IMR-90 (cell line): ENCODE results near the gene MINDY2. TPM values are rescaled to one million over a fixed set of nuclear protein-coding genes. Genes with fewer than 3 reads are reported as not detected.

Experiments
- ATAC-seq: fragments of 200-7000 bp; cut with Tn5 transposase; 2 replicates; pipeline ENCODE4 v1.9.1; 2020; ENCODE audit warnings: low read depth, mild to moderate bottlenecking, moderate library complexity
- BruUV-seq: library from RNA; stranded (reverse); fragments of 400-500 nt; replicated peaks from 2 replicates; lab custom pipeline; 2021; lab: Mats Ljungman, UMichigan
- CTCF ChIA-PET: fragments of 300-600 bp; formaldehyde crosslinking; extraction: SDS; loops from one replicate; lab custom pipeline; 2021; ENCODE audit warnings: antibody characterized with exemption; lab: Yijun Ruan, JAX
- POLR2A ChIA-PET: fragments of 300-600 bp; sonication (Branson Sonifier 250); formaldehyde crosslinking; loops from one replicate; lab custom pipeline; 2022; ENCODE audit warnings: antibody characterized with exemption; ENCODE audit not compliant: unreplicated experiment; lab: Charles Lee
- DNase-seq: peaks from one replicate; pipeline ENCODE4 v3.0.0; 2013
- H2AFZ ChIP-seq: replicated peaks from 2 replicates; pipeline ENCODE3; 2013; ENCODE audit warnings: low read length, mild to moderate bottlenecking; ENCODE audit not compliant: poor library complexity
- H2AK5ac ChIP-seq: 2 replicates; pipeline ENCODE4 v1.6.1; 2013; ENCODE audit warnings: low read depth, low read length, inconsistent platforms
- H2AK9ac ChIP-seq: replicated peaks from 2 replicates; pipeline ENCODE3; 2013; ENCODE audit warnings: mild to moderate bottlenecking, low read depth, low read length, moderate library complexity; ENCODE audit not compliant: poor library complexity
- H2BK120ac ChIP-seq: 2 replicates; pipeline ENCODE4 v1.6.1; 2013; ENCODE audit warnings: low read depth, low read length, inconsistent platforms
- H2BK15ac ChIP-seq: 3 replicates; pipeline ENCODE4 v1.6.1; 2013; ENCODE audit warnings: low read depth, low read length, inconsistent platforms
- H2BK20ac ChIP-seq: 2 replicates; pipeline ENCODE4 v1.6.1; 2013; ENCODE audit warnings: low read depth, mild to moderate bottlenecking, inconsistent platforms, low read length, moderate library complexity
- H2BK5ac ChIP-seq: 2 replicates; pipeline ENCODE4 v1.6.1; 2013; ENCODE audit warnings: mild to moderate bottlenecking, low read depth, low read length, inconsistent platforms; ENCODE audit not compliant: poor library complexity, severe bottlenecking
- H3K14ac ChIP-seq: replicated peaks from 2 replicates; pipeline ENCODE4 v1.6.1; 2013; ENCODE audit warnings: low read depth, low read length, inconsistent platforms
- H3K18ac ChIP-seq: 2 replicates; pipeline ENCODE4 v1.6.1; 2013; ENCODE audit warnings: low read depth, low read length, control low read depth
- H3K23ac ChIP-seq: 2 replicates; pipeline ENCODE4 v1.6.1; 2013; ENCODE audit warnings: low read depth, low read length, inconsistent platforms
- H3K27ac ChIP-seq: 2 replicates; pipeline ENCODE4 v1.5.1; 2013; ENCODE audit warnings: mild to moderate bottlenecking, control low read depth, low read length; ENCODE audit not compliant: insufficient read depth
- H3K27me3 ChIP-seq: 2 replicates; pipeline ENCODE4 v1.6.1; 2013; ENCODE audit warnings: low read length; ENCODE audit not compliant: control insufficient read depth, insufficient read depth
- H3K36me3 ChIP-seq: 2 replicates; pipeline ENCODE4 v1.6.1; 2013; ENCODE audit warnings: low read length, mixed read lengths; ENCODE audit not compliant: control insufficient read depth, insufficient read depth
- H3K4ac ChIP-seq: 2 replicates; pipeline ENCODE4 v1.6.1; 2013; ENCODE audit warnings: low read depth, low read length, inconsistent platforms
- H3K4me1 ChIP-seq: 2 replicates; pipeline ENCODE4 v1.6.1; 2013; ENCODE audit warnings: low read length, mixed read lengths; ENCODE audit not compliant: control insufficient read depth, insufficient read depth
- H3K4me2 ChIP-seq: 2 replicates; pipeline ENCODE4 v1.6.1; 2013; ENCODE audit warnings: low read depth, mild to moderate bottlenecking, control low read depth, low read length, moderate library complexity
- H3K4me3 ChIP-seq: 2 replicates; pipeline ENCODE4 v1.5.1; 2013; ENCODE audit warnings: low read depth, mild to moderate bottlenecking, control low read depth, low read length, moderate library complexity; ENCODE audit not compliant: insufficient read depth
- H3K56ac ChIP-seq: 2 replicates; pipeline ENCODE4 v1.6.1; 2013; ENCODE audit warnings: low read length, inconsistent platforms; ENCODE audit not compliant: insufficient read depth; ENCODE audit errors: extremely low read depth
- H3K79me1 ChIP-seq, 2 experiments: 2 replicates each; pipeline ENCODE4 v1.6.1; 2013; ENCODE audit warnings: low read length in 2 of 2, inconsistent platforms in 1 of 2, low read depth in 1 of 2
- H3K9ac ChIP-seq: 2 replicates; pipeline ENCODE4 v1.6.1; 2013; ENCODE audit warnings: low read depth, low read length, control low read depth
- H3K9me1 ChIP-seq: 2 replicates; pipeline ENCODE4 v1.6.1; 2013; ENCODE audit warnings: low read length, inconsistent platforms; ENCODE audit not compliant: insufficient read depth
- H3K9me3 ChIP-seq: 2 replicates; pipeline ENCODE4 v1.6.1; 2013; ENCODE audit warnings: low read length; ENCODE audit not compliant: control insufficient read depth, insufficient read depth
- H4K20me1 ChIP-seq: 2 replicates; pipeline ENCODE4 v1.6.1; 2013; ENCODE audit warnings: low read length, inconsistent platforms; ENCODE audit not compliant: insufficient read depth
- H4K5ac ChIP-seq: 2 replicates; pipeline ENCODE4 v1.6.1; 2013; ENCODE audit warnings: mild to moderate bottlenecking, low read depth, low read length, control low read depth
- H4K8ac ChIP-seq, 2 experiments: 2 replicates each; pipeline ENCODE4 v1.6.1; 2013; ENCODE audit warnings: low read depth in 2 of 2, low read length in 2 of 2, control low read depth in 1 of 2, inconsistent platforms in 1 of 2
- H4K91ac ChIP-seq: 2 replicates; pipeline ENCODE4 v1.6.1; 2013; ENCODE audit warnings: low read depth, low read length, inconsistent platforms; ENCODE audit not compliant: insufficient read depth
- BHLHE40 ChIP-seq: fragments of 150-350 bp; IDR thresholded peaks from 2 replicates; pipeline ENCODE4 v1.6.1; 2016; ENCODE audit warnings: mild to moderate bottlenecking, low read depth, low read length
- CHD1 ChIP-seq: IDR thresholded peaks from 2 replicates; pipeline ENCODE4 v1.6.1; 2012; ENCODE audit warnings: low read depth, low read length, improper control_type of control experiment
- FOS ChIP-seq: fragments of 150-350 bp; IDR thresholded peaks from 2 replicates; pipeline ENCODE4 v1.6.1; 2016; ENCODE audit warnings: low read depth, low read length
- MAZ ChIP-seq: IDR thresholded peaks from 2 replicates; pipeline ENCODE4 v1.6.1; 2012; ENCODE audit warnings: low read depth, mild to moderate bottlenecking, low read length, improper control_type of control experiment, moderate library complexity, borderline replicate concordance
- MXI1 ChIP-seq: IDR thresholded peaks from 2 replicates; pipeline ENCODE4 v1.6.1; 2012; ENCODE audit warnings: low read depth, mild to moderate bottlenecking, low read length, moderate library complexity, borderline replicate concordance
- NFE2L2 ChIP-seq: fragments of 150-350 bp; IDR thresholded peaks from 2 replicates; pipeline ENCODE4 v1.6.1; 2016; ENCODE audit warnings: low read depth, mild to moderate bottlenecking, low read length
- POLR2A ChIP-seq: IDR thresholded peaks from 2 replicates; pipeline ENCODE4 v1.6.1; 2012; ENCODE audit warnings: mild to moderate bottlenecking, low read depth, low read length
- RAD21 ChIP-seq: IDR thresholded peaks from 2 replicates; pipeline ENCODE4 v1.6.1; 2012; ENCODE audit warnings: low read length, improper control_type of control experiment
- RCOR1 ChIP-seq: IDR thresholded peaks from 2 replicates; pipeline ENCODE4 v1.6.1; 2012; ENCODE audit warnings: mild to moderate bottlenecking, low read length, improper control_type of control experiment; ENCODE audit not compliant: insufficient replicate concordance
- RFX5 ChIP-seq: IDR thresholded peaks from 2 replicates; pipeline ENCODE4 v1.8.0; 2012; ENCODE audit warnings: low read depth, mild to moderate bottlenecking, low read length, moderate library complexity
- SMC3 ChIP-seq: fragments of 150-350 bp; IDR thresholded peaks from 2 replicates; pipeline ENCODE4 v1.6.1; 2016; ENCODE audit warnings: low read depth, mild to moderate bottlenecking, antibody characterized with exemption, low read length, moderate library complexity
- USF2 ChIP-seq: fragments of 150-350 bp; IDR thresholded peaks from 2 replicates; pipeline ENCODE4 v1.6.1; 2017; ENCODE audit warnings: mild to moderate bottlenecking, antibody characterized with exemption, low read length, low read depth
- WGBS, 2 experiments: methylation state at CpG; one replicate each; pipeline versions ENCODE4 v1.1.5 to v1.1.7; 2013; ENCODE audit warnings: missing lambda C conversion rate in 2 of 2; ENCODE audit not compliant: insufficient read length in 1 of 2; ENCODE audit errors: extremely low coverage in 2 of 2; 5-methylcytosine and 5-hydroxymethylcytosine counted together
- dilution Hi-C: fragments of 300-500 bp; cut with HindIII; formaldehyde crosslinking; loops from one replicate; pipeline ENCODE4 v1.14.3; 2018; ENCODE audit warnings: low sequenced_read_pairs; ENCODE audit not compliant: unreplicated experiment
- in situ Hi-C: fragments of 300-500 bp; cut with MboI; formaldehyde crosslinking; loops from 3 replicates; pipeline ENCODE4 v1.14.3; 2019; ENCODE audit warnings: low sequenced_read_pairs, inconsistent platforms, mixed read lengths
- intact Hi-C: fragments of 100-400 bp; cut with micrococcal nuclease; formaldehyde crosslinking; loops from 2 replicates; pipeline ENCODE4 v1.10.0; 2022
- polyA plus RNA-seq, 3 experiments: library from polyadenylated mRNA; depleted of rRNA; stranded (reverse); fragments of >200 nt; gene quantifications; 2 replicates each; pipeline ENCODE4 v1.2.3, GENCODE V29; 2012; ENCODE audit warnings: low replicate concordance in 1 of 3
- total RNA-seq: library from RNA; depleted of rRNA; stranded (reverse); fragments of >200 nt; gene quantifications from 2 replicates; pipeline ENCODE4 v1.2.3, GENCODE V29; 2012
- TF ChIP-seq, protein P1 (sequence below): fragments of 150-350 bp; IDR thresholded peaks from 2 replicates; pipeline ENCODE4 v1.6.1; 2016; ENCODE audit warnings: low read depth, mild to moderate bottlenecking, low read length, moderate library complexity, borderline replicate concordance

MINDY2 gene
- total and polyA plus RNA-seq, 2 of the 4 experiments (the other 2 are of a cell fraction) = 4.0 to 9.3 TPM

GRCh38 chr15:58777107-58777506 lies 6.0 kb downstream of the MINDY2 start:
- no TSS peak for BruUV-seq
- H2BK15ac ChIP-seq = no peak overlapping the region
- H4K91ac ChIP-seq = no peak overlapping the region
- no peak overlapping the region for H3K4me3 ChIP-seq
- H2AK9ac ChIP-seq = no peak overlapping the region
- ChIA-PET CTCF (no interaction called here), POLR2A (no interaction called here)
- H2AK5ac ChIP-seq = no peak overlapping the region
- H2BK5ac ChIP-seq = no peak overlapping the region
- H3K23ac ChIP-seq = no peak overlapping the region
- no peak overlapping the region for H3K18ac ChIP-seq
- H2AFZ ChIP-seq = no peak overlapping the region
- no peak overlapping the region for H3K14ac ChIP-seq
- H3K4ac ChIP-seq = no peak overlapping the region
- dilution Hi-C loops (no loop called here), intact Hi-C loops (no loop called here), in situ Hi-C loops (no loop called here)
- DNase-seq (no peak), ATAC-seq (no peak)
- peaks cover 34% of the 10 kb centered on the region for H4K20me1 ChIP-seq
- no peak overlapping the region for H2BK120ac ChIP-seq
- H3K4me2 ChIP-seq = no peak overlapping the region
- H4K5ac ChIP-seq = no peak overlapping the region
- H3K56ac ChIP-seq = no peak overlapping the region
- no peaks in the 10 kb centered on the region for H3K9me3 ChIP-seq
- no peak overlapping the region for H2BK20ac ChIP-seq
- WGBS, 2 experiments = 94% methylated on average over 3 of the region's 4 CpGs; no CpG with 5 or more reads in 1 of the 2 experiments
- peaks cover 3% of the 10 kb centered on the region; the same call in 1 of the 2 replicates for H3K9me1 ChIP-seq
- H3K36me3 ChIP-seq = peaks cover 1% of the 10 kb centered on the region; the same call in 1 of the 2 replicates
- TF ChIP-seq RCOR1 = no peak
- TF ChIP-seq MXI1 = no peak
- no peak for TF ChIP-seq SMC3
- no peak for TF ChIP-seq FOS
- TF ChIP-seq NFE2L2 = no peak
- TF ChIP-seq MAZ = no peak
- no peak for TF ChIP-seq USF2
- TF ChIP-seq RAD21 = no peak
- no peak for TF ChIP-seq BHLHE40
- no peak for TF ChIP-seq CHD1
- TF ChIP-seq RFX5 = no peak
- TF ChIP-seq, protein P1, sequence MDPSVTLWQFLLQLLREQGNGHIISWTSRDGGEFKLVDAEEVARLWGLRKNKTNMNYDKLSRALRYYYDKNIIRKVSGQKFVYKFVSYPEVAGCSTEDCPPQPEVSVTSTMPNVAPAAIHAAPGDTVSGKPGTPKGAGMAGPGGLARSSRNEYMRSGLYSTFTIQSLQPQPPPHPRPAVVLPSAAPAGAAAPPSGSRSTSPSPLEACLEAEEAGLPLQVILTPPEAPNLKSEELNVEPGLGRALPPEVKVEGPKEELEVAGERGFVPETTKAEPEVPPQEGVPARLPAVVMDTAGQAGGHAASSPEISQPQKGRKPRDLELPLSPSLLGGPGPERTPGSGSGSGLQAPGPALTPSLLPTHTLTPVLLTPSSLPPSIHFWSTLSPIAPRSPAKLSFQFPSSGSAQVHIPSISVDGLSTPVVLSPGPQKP = no peak
- no peak for TF ChIP-seq POLR2A
- no peaks in the 10 kb centered on the region for H3K27me3 ChIP-seq
- no peak overlapping the region for H3K27ac ChIP-seq
- H3K4me1 ChIP-seq = no peaks in the 10 kb centered on the region
- no peak overlapping the region for H3K9ac ChIP-seq
- no peak overlapping the region for H4K8ac ChIP-seq
- peaks cover 33 to 53% of the 10 kb centered on the region in 2 experiments for H3K79me1 ChIP-seq
